Tibial nerve (tissue), 4 donors: Measurements from ENCODE around the gene SLC22A3. TPM values are rescaled to one million over a fixed set of nuclear protein-coding genes. Genes with fewer than 3 reads are reported as not detected.
"Not testable (repeated sequence)": the region's sequence is repeated elsewhere in the genome, so short reads cannot be mapped to it uniquely, and the experiment has no call there.

Experiments
- DNase-seq, 2 donors: peaks; one replicate each; pipeline ENCODE4 v3.0.0-alpha.2; 2019; ENCODE audit warnings: low spot score in 2 of 2
- H3K27ac ChIP-seq, 4 donors: fragments of 200-600 bp; sonication (generic) in 3 of 4; one replicate each; pipeline ENCODE4 v1.5.1; 2017 to 2019; ENCODE audit warnings: mild to moderate bottlenecking in 1 of 4
- H3K27me3 ChIP-seq, 2 donors: fragments of 200-600 bp; sonication (generic) in 1 of 2; one replicate each; pipeline versions ENCODE4 v1.5.1 to v1.6.0; 2017 to 2019
- H3K36me3 ChIP-seq, 3 donors: fragments of 200-600 bp; sonication (generic); one replicate each; pipeline ENCODE4 v1.5.1; 2018 to 2019
- H3K4me1 ChIP-seq, 4 donors: fragments of 200-600 bp; sonication (generic) in 3 of 4; one replicate each; pipeline ENCODE4 v1.5.1; 2017 to 2019
- H3K4me3 ChIP-seq, 4 donors: fragments of 200-600 bp; sonication (generic) in 3 of 4; one replicate each; pipeline ENCODE4 v1.5.1; 2017 to 2019; ENCODE audit warnings: mild to moderate bottlenecking in 1 of 4, moderate library complexity in 1 of 4
- H3K9me3 ChIP-seq, 4 donors: fragments of 200-600 bp; sonication (generic) in 3 of 4; one replicate each; pipeline ENCODE4 v1.5.1; 2017 to 2019
- CTCF ChIP-seq, 5 experiments: fragments of 200-600 bp in 3 of 5; fragments of 450-650 bp in 2 of 5; sonication (generic) in 3 of 5; IDR thresholded peaks; one replicate each; pipeline ENCODE4 v1.5.1; 2016 to 2019; ENCODE audit warnings: antibody characterized with exemption in 5 of 5, mild to moderate bottlenecking in 3 of 5, moderate library complexity in 2 of 5
- EP300 ChIP-seq, 2 donors: sonication (generic); formaldehyde crosslinking; IDR thresholded peaks; one replicate each; pipeline ENCODE4 v1.6.1; 2017; ENCODE audit warnings: antibody characterized with exemption in 2 of 2, mild to moderate bottlenecking in 1 of 2
- POLR2A ChIP-seq, 2 donors: fragments of 450-650 bp; IDR thresholded peaks; one replicate each; pipeline ENCODE4 v1.6.1; 2017; ENCODE audit warnings: antibody characterized with exemption in 2 of 2, mild to moderate bottlenecking in 2 of 2, moderate library complexity in 2 of 2
- WGBS, 2 donors: methylation state at CpG; one replicate each; pipeline ENCODE4 v1.1.5; 2018; 5-methylcytosine and 5-hydroxymethylcytosine counted together
- total RNA-seq, 4 donors: library from RNA; depleted of rRNA; stranded (reverse); fragments of >200 nt; gene quantifications; one replicate each; pipeline ENCODE4 v1.1.0, GENCODE V29; 2016

Gene SLC22A3
- total RNA-seq, 4 donors from 2014 or later = 76.8 to 361 (median 263) TPM

DNA sequence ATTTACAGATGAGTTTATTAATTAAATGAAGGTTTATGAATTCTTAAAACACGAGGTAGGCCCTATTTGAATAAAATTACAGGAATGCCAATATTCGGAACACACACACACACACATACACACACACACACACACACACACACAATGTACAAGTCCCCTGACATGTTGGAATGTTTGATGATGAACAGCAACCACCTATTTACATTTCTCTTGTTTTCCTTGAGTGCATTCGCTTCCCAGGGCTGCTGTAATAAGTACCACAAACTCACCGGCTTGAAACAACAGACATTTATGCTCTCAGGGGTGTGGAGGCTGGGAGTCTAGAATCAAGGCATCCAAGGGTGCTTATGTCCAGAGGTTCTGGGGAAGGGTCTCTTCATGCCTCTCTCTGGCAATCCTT lies 90.3 kb downstream of the SLC22A3 start:
- Histone ChIP-seq H3K36me3 (no peaks in the 10 kb centered on the region), H3K4me1 (no peaks in the 10 kb centered on the region)
- no peak for DNase-seq

GRCh38 chr6:160439751-160440150 lies 91.6 kb downstream of the SLC22A3 start:
- 29 to 32% methylated on average over 5 of the region's 5 CpGs for WGBS, 2 donors
- TF ChIP-seq POLR2A (IDR thresholded peaks at IDR 0.05) (no peak), EP300 (IDR thresholded peaks at IDR 0.05) (no peak), CTCF (IDR thresholded peaks at IDR 0.05) (no peak)
- H3K27ac ChIP-seq = no peak overlapping the region

More for the DNA sequence above, 90.3 kb downstream of the SLC22A3 start:
- TF ChIP-seq POLR2A (IDR thresholded peaks at IDR 0.05) (no peak), EP300 (IDR thresholded peaks at IDR 0.05) (no peak), CTCF (IDR thresholded peaks at IDR 0.05) (no peak)
- WGBS, 2 donors = 60 to 63% methylated on average over 4 of the region's 4 CpGs
- no peaks in the 10 kb centered on the region for H3K27me3 ChIP-seq
- H3K9me3 ChIP-seq = no peaks in the 10 kb centered on the region
- no peak overlapping the region for H3K4me3 ChIP-seq
- H3K27ac ChIP-seq = no peak overlapping the region

GRCh38 chr6:160442151-160442550 lies 94.0 kb downstream of the SLC22A3 start:
- Histone ChIP-seq H3K27ac (no peak overlapping the region), H3K4me3 (no peak overlapping the region), H3K4me1 (no peaks in the 10 kb centered on the region), H3K36me3 (no peaks in the 10 kb centered on the region), H3K27me3 (no peaks in the 10 kb centered on the region), H3K9me3 (no peaks in the 10 kb centered on the region)
- no peak for DNase-seq
- 67 to 87% methylated on average over 5 of the region's 5 CpGs for WGBS, 2 donors
- TF ChIP-seq CTCF (IDR thresholded peaks at IDR 0.05) (no peak), POLR2A (IDR thresholded peaks at IDR 0.05) (no peak)

More at GRCh38 chr6:160439751-160440150, 91.6 kb downstream of the SLC22A3 start:
- Histone ChIP-seq H3K4me3 (no peak overlapping the region), H3K27me3 (no peaks in the 10 kb centered on the region), H3K9me3 (no peaks in the 10 kb centered on the region), H3K36me3 (no peaks in the 10 kb centered on the region), H3K4me1 (no peaks in the 10 kb centered on the region)
- DNase-seq = no peak

DNA sequence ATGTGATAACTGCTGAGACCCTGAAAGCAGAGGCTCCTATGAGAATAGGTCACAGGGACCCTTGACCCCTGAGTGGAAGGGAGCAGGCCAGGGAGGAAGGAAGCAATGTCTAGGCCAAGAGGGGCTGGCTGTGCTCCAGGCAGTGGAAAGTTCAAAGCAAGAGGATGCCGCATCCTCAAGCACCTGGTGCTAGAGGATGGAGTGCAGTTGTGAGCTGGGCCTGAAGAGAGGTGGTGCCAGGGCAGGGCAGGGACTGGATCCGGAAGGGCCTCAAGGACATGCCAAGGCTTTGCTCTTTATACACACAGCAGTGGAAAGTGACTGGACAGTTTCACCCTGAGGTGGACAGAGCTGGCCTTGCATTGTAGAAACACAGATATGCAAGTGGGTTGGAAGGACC lies 97.0 kb downstream of the SLC22A3 start:
- Histone ChIP-seq H3K27ac (no peak overlapping the region), H3K9me3 (peaks cover 0 to 7% (median 0%) of the 10 kb centered on the region in 4 donors), H3K27me3 (no peaks in the 10 kb centered on the region), H3K36me3 (no peaks in the 10 kb centered on the region), H3K4me1 (no peaks in the 10 kb centered on the region), H3K4me3 (no peak overlapping the region)
- 91 to 96% methylated on average over 2 of the region's 2 CpGs for WGBS, 2 donors
- no peak for DNase-seq
- TF ChIP-seq POLR2A (IDR thresholded peaks at IDR 0.05) = no peak
- no peak for TF ChIP-seq CTCF (IDR thresholded peaks at IDR 0.05)
- TF ChIP-seq EP300 (IDR thresholded peaks at IDR 0.05) = no peak

DNA sequence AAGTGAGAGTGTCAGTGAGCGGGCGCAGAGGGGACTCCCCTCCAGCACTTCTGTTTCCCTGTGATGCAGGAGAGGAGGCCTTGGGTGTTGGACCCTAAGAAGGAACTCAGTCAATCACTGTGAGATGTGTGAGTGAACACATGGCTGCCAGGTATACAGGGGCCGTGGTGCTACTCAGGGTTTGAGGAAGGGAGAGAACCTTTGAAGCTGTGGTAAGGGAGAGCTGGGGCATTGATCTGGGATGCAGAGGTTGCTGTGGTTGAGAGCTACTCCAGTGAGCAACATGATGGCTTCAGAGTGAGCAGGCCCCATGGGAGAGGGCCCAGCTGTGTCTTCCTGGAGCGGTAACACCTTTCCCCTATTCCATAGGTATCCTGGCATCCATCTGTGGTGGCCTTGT lies 99.2 kb downstream of the SLC22A3 start:
- no peak overlapping the region for H3K27ac ChIP-seq
- 91 to 93% methylated on average over 4 of the region's 4 CpGs for WGBS, 2 donors

DNA sequence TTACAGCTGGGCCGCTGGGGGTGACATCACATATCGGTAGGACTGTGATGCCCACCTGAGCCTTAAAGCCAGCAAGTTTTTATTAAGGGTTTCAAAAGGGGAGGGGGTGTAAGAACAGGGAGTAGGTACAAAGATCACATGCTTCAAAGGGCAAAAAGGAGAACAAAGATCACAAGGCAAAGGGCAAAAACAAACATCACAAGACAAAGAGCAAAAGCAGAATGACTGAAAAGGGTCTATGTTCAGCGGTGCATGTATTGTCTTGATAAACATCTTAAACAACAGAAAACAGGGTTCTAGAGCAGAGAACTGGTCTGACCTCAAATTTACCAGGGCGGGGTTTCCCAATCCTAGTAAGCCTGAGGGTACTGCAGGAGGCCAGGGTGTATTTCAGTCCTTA lies 101.6 kb downstream of the SLC22A3 start:
- DNase-seq, H3K4me1 ChIP-seq, H3K27ac ChIP-seq, H3K36me3 ChIP-seq, H3K9me3 ChIP-seq, H3K4me3 ChIP-seq, H3K27me3 ChIP-seq: not testable (repeated sequence)
- 90 to 97% methylated on average over 4 of the region's 4 CpGs for WGBS, 2 donors

More for the DNA sequence above, 99.2 kb downstream of the SLC22A3 start:
- no peaks in the 10 kb centered on the region for H3K4me1 ChIP-seq
- DNase-seq = no peak
- H3K9me3 ChIP-seq = peaks cover 0 to 7% (median 0%) of the 10 kb centered on the region in 4 donors
- no peak for TF ChIP-seq CTCF (IDR thresholded peaks at IDR 0.05)
- TF ChIP-seq POLR2A (IDR thresholded peaks at IDR 0.05) = no peak
- TF ChIP-seq EP300 (IDR thresholded peaks at IDR 0.05) = no peak
- no peaks in the 10 kb centered on the region for H3K27me3 ChIP-seq
- H3K36me3 ChIP-seq = peaks cover 0 to 4% (median 0%) of the 10 kb centered on the region in 3 donors
- no peak overlapping the region for H3K4me3 ChIP-seq
